Kidney (tissue), 14 donors: ENCODE measurements around the gene RPL37A. TPM values are rescaled to one million over a fixed set of nuclear protein-coding genes. Genes with fewer than 3 reads are reported as not detected.
A peak's percentile ranks its signal among the peaks of the same experiment; 100 is the strongest.

Source experiments
- DNase-seq, 5 donors: peaks; one replicate each; pipeline ENCODE4 v3.0.0-alpha.2; 2013 to 2020
- FAIRE-seq: peaks from 2 replicates; lab custom pipeline; 2012; peaks lifted over from hg19 to GRCh38; lab: Jason Lieb, UNC
- H3K27ac ChIP-seq, 2 donors: one replicate each; pipeline ENCODE4 v1.7.0; 2013; ENCODE audit warnings: low read depth in 2 of 2, low read length in 2 of 2, inconsistent platforms in 1 of 2
- H3K27me3 ChIP-seq: one replicate; pipeline ENCODE4 v1.7.1; 2013; ENCODE audit warnings: low read length, inconsistent platforms; ENCODE audit not compliant: control insufficient read depth, insufficient read depth
- H3K36me3 ChIP-seq, 3 donors: one replicate each; pipeline versions ENCODE4 v1.7.0 to v1.7.1; 2013; ENCODE audit warnings: low read length in 3 of 3, control low read depth in 1 of 3, inconsistent platforms in 1 of 3; ENCODE audit not compliant: insufficient read depth in 3 of 3, control insufficient read depth in 2 of 3
- H3K4me1 ChIP-seq, 3 donors: one replicate each; pipeline versions ENCODE4 v1.7.0 to v1.7.1; 2013; ENCODE audit warnings: low read length in 3 of 3, inconsistent platforms in 1 of 3, low read depth in 1 of 3; ENCODE audit not compliant: control insufficient read depth in 2 of 3, insufficient read depth in 2 of 3
- H3K4me3 ChIP-seq, 3 donors: one replicate each; pipeline versions ENCODE4 v1.7.0 to v1.8.1; 2013; ENCODE audit warnings: low read length in 3 of 3, control low read depth in 1 of 3, inconsistent platforms in 1 of 3
- H3K9ac ChIP-seq, 3 donors: one replicate each; pipeline versions ENCODE4 v1.7.0 to v1.7.1; 2013; ENCODE audit warnings: low read length in 3 of 3, control low read depth in 1 of 3, inconsistent platforms in 1 of 3
- H3K9me3 ChIP-seq, 3 donors: one replicate each; pipeline versions ENCODE4 v1.7.0 to v1.7.1; 2013; ENCODE audit warnings: low read length in 3 of 3, control low read depth in 1 of 3, inconsistent platforms in 1 of 3; ENCODE audit not compliant: control insufficient read depth in 2 of 3, insufficient read depth in 1 of 3
- intact Hi-C: fragments of 100-400 bp; cut with DNase I; formaldehyde crosslinking; loops from one replicate; pipeline ENCODE4 v1.11.1; 2022
- polyA plus RNA-seq: library from polyadenylated mRNA; stranded (reverse); fragments of 350-450 nt; fragmentation: Illumina TruSeq; extraction: RNeasy Lipid Tissue Mini Kit (QIAGEN cat#74804); gene quantifications from one replicate; pipeline ENCODE4 v1.2.3, GENCODE V29; 2014; ENCODE audit warnings: low read depth, low replicate concordance; ENCODE audit not compliant: insufficient read depth
- total RNA-seq: library from RNA; stranded (reverse); fragmentation: NEBNext Ultra II Directional; extraction: Animal tissue kit (Norgen Biotek cat#: 25700); gene quantifications from one replicate; pipeline ENCODE4 v1.2.1, GENCODE V29; 2021
- TF ChIP-seq, protein P1 (sequence below): IDR thresholded peaks from 3 replicates; pipeline ENCODE4 v1.5.1; 2012; ENCODE audit warnings: mild to moderate bottlenecking, moderate library complexity, borderline replicate concordance; ENCODE audit not compliant: insufficient read depth; ENCODE audit errors: extremely low read depth
- donor health status: control.
- donor health status: control.
- donor health status: control.
- donor health status: control.
- donor health status: control.
- donor health status: DM: yes; HTN: yes; CAD: no.
- donor health status: Normal renal cell carcinoma (clear cell type).

The RPL37A gene
- total and polyA plus RNA-seq, 2 donors from 2014 or later: 1,810 to 4,316 TPM

DNA sequence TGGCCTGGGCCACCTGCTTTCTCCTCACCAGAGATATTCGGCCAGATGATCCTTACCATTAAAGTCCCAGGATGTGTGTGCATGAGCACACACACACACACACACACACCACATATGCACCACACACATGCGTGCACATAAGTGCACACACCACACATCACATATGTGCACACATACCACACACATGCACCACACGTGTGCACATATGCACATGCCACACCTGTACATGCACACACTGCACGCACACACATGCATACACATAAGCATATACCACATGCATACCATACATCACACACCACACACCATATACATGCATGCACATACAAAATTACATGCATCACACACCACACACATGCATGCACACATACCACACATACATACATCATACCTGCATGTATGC lies 38.7 kb downstream of the RPL37A start:
- peak overlapping the region in 1 of 3 donors; percentile 17 for H3K4me3 ChIP-seq
- intact Hi-C loops: no loop called here
- no peak overlapping the region for H3K27ac ChIP-seq
- TF ChIP-seq, protein P1, sequence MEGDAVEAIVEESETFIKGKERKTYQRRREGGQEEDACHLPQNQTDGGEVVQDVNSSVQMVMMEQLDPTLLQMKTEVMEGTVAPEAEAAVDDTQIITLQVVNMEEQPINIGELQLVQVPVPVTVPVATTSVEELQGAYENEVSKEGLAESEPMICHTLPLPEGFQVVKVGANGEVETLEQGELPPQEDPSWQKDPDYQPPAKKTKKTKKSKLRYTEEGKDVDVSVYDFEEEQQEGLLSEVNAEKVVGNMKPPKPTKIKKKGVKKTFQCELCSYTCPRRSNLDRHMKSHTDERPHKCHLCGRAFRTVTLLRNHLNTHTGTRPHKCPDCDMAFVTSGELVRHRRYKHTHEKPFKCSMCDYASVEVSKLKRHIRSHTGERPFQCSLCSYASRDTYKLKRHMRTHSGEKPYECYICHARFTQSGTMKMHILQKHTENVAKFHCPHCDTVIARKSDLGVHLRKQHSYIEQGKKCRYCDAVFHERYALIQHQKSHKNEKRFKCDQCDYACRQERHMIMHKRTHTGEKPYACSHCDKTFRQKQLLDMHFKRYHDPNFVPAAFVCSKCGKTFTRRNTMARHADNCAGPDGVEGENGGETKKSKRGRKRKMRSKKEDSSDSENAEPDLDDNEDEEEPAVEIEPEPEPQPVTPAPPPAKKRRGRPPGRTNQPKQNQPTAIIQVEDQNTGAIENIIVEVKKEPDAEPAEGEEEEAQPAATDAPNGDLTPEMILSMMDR: no peak
- DNase-seq (no peak), FAIRE-seq (no peak)
- H3K9me3 ChIP-seq: no peaks in the 10 kb centered on the region
- H3K27me3 ChIP-seq: no peaks in the 10 kb centered on the region
- H3K4me1 ChIP-seq: peaks cover 20 to 49% (median 41%) of the 10 kb centered on the region in 3 donors
- H3K36me3 ChIP-seq: no peaks in the 10 kb centered on the region
- no peak overlapping the region for H3K9ac ChIP-seq

DNA sequence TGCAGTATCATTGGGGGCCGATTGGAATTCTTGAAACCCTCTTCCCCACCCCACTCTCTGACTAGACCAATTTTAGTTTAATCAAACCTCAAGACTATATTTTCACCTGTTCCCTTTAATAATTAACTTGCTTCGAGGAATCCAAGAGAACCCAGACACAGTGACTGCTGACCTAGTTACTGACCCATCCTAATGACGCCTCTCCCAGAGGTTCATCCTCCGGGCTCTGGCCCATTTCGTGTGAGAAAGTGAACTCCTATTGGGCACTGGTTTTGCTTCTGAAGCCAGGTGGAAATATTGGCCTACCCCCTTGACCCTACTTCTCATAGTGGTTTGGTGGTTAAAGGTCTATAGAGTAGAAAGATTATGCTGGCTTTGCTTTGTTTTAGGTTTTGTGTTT lies 39.9 kb downstream of the RPL37A start:
- no peaks in the 10 kb centered on the region for H3K9me3 ChIP-seq
- FAIRE-seq: no peak
- TF ChIP-seq, protein P1: no peak
- H3K4me1 ChIP-seq: peaks cover 20 to 49% (median 41%) of the 10 kb centered on the region in 3 donors
- H3K36me3 ChIP-seq: no peaks in the 10 kb centered on the region
- no peaks in the 10 kb centered on the region for H3K27me3 ChIP-seq
- intact Hi-C loops: no loop called here
- H3K9ac ChIP-seq: no peak overlapping the region
- DNase-seq: peak in 2 of 5 donors; percentile 63 to 73
- H3K27ac ChIP-seq: peak overlapping the region in 1 of 2 donors; percentile 43
- no peak overlapping the region for H3K4me3 ChIP-seq

GRCh38 chr2:216539120-216539519 lies 40.5 kb downstream of the RPL37A start:
- Histone ChIP-seq H3K9ac (no peak overlapping the region), H3K36me3 (no peaks in the 10 kb centered on the region), H3K4me1 (peaks cover 20 to 49% (median 41%) of the 10 kb centered on the region in 3 donors), H3K4me3 (no peak overlapping the region), H3K27ac (peak overlapping the region; percentile 3 to 19), H3K9me3 (no peaks in the 10 kb centered on the region), H3K27me3 (no peaks in the 10 kb centered on the region)
- FAIRE-seq: no peak
- intact Hi-C loops: no loop called here
- TF ChIP-seq, protein P1: no peak
- peak in 1 of 5 donors; percentile 31 for DNase-seq

GRCh38 chr2:216539791-216540241 lies 41.2 kb downstream of the RPL37A start:
- intact Hi-C loops: no loop called here
- Histone ChIP-seq H3K27me3 (no peaks in the 10 kb centered on the region), H3K9ac (peak overlapping the region in 1 of 3 donors; percentile 30), H3K4me1 (peaks cover 20 to 47% (median 40%) of the 10 kb centered on the region in 3 donors), H3K4me3 (no peak overlapping the region), H3K36me3 (no peaks in the 10 kb centered on the region), H3K9me3 (no peaks in the 10 kb centered on the region), H3K27ac (peak overlapping the region; percentile 3 to 25)
- DNase-seq: peak in 3 of 5 donors; percentile 53 to 92 (median 68)
- TF ChIP-seq, protein P1: no peak
- no peak for FAIRE-seq
